NCI-H446 treated with DMSO at 0.1 percent for 48 hours (cell line): ENCODE data around the gene LMF1.
"Not testable (repeated sequence)": the region's sequence is repeated elsewhere in the genome, so short reads cannot be mapped to it uniquely, and the experiment has no call there.

Experiments
- DNase-seq: peaks from one replicate; lab custom pipeline; 2025; lab: John Stamatoyannopoulos, UW

Gene LMF1

DNA sequence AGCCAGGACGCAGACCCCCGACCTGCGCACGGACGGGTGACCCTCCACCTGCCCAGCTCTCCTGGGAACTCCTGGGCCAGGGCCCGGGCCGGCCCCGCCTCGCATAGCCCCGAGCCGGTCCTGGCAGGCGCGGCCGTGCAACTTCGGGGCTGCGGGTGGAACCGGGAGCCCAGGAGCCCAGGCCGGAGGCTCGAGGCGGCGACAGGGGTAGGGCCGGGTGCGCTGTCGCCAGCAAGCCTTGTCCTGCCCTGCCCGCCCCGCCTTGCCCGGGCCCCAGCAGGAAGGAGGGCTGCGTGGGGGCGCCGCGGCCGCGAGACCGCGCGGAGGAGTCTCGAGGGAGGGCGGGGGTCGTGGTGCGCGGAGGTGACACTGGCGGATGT lies 408 bp downstream of the LMF1 start:
- no peak for DNase-seq

DNA sequence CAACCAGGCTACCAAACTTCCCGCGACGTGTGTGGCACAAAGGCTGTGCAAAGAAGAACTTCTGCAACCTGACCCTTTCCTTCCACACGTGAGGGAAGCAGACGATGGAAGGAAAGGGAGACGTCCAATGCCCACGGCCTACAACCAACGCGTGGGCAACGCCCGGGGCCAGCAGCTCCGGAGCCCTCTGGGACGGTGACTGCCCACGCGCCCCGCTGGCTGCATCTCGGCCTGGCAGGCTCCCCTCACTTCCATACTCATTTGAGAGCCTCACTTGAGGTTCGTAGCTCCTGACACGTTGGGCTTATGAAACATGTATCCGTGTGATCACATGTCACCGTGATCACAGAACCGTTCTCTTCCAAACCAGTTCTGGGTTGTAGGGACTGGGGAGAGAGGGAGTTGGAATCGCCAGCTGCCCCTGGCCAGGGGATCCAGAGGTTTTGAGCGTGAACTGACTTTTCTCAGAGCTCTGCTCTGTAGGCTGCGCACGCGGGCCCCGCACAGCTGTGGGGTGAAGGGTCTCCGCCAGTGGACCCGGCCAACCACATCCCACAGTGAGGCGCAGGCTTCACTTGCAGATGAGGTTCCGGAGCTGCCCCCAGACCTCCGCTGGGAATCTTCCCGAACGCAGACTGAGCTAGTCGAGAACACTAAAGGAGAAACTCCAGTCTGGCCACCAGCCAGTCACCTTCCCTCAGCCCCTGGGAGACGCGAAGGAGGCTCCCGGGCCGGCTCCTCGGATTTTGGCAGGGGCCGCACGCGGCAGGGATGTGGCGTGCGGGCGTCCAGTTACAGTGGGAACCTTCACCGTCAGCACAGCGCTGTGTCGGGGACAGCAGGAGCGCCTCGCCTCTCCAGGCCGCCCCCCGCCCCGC lies 1.0 kb downstream of the LMF1 start:
- DNase-seq: no peak

DNA sequence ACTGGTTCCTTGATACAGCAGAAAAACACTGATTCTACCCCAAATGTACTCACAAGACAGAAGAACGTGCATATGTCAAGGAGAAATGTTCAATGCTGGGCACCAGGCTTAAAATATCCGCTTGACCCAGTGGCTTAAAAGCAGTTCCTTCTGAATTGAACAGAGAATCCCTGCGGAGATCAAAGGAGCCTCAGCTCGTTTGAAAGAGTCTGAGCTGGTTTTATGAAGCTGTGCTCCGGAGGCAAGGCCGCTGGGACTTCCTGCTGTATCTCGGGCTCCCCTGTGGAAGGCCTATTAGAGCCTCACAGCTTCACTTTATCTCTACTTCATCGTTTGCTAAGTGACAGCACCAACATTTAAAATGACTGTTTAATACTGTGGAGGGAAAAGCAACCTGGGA lies 2.2 kb downstream of the LMF1 start:
- DNase-seq: no peak

DNA sequence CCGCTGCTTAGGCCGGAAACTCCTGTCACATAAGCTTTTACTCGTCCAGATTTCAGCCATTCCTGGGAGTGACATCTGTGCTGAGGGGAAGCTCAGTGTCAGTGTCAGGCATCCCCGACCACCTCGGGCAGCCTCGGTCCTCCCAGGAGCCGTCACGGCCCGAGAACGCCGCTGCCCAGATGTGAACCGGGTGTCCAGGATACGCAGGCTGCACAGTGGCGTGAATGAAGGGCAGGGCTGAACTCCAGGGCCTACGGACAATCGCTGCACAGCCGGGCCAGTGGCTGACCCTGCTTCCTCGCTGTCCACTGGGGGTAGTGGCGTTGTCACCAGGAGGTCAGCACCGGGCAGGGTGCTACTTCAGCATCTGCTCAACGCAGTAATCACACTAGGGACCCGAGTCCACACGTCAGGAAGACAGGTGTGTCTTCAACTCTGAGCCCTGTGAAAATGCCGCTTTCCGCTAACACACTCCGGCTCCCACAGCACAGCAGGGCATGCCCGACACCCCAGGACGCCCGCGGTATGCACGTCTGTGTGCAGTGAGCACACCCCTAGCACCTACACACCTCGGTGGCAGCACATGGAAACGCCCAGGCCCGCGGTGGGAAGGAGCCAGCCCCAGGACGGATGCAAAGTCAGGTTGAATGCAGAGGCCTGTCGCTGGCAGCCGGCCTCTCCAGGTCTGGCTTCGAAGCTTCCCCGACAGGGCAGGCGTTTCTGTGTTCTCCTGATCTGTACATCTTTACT lies 3.1 kb downstream of the LMF1 start:
- no peak for DNase-seq

DNA sequence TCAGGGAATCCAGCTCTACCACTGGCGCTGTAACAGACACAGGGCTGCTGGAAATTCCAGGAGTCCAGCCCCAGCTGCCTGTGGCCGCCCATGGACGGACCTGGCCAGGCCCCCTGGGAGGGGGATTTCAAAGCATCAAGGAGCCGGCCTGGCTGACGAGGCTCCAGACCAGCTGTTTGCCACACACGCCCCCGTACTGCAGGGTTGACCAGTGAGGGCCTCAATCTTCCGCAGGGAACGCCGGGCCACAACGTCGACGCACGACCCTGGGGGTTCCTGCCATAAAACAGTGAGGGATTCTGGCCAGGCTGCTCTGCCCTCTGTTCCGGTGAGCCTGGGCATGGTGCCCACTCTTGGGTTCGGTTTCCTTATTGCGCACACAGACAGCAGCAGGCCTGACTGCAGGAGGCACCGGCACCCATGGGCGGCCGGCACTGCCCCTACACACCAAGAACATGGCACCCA lies 3.7 kb downstream of the LMF1 start:
- DNase-seq: no peak

DNA sequence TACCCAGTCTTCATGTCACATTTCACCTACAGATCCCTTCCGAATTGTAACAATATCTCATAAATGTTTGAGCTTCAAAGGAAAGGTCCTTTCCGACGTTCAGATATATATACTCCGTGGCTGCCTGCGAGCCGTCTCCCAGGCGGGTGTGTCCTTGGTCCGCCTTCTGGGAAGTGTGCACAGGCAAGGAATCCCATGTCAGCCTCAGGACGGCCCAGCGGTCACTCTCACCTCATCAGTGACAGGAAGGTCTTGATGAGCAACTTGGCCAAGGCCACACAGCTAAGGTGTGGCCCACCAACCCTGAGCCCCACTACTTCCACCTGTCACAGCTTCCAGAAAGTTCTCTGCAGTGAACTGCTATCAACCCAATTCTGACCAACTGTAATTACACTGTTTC lies 4.3 kb downstream of the LMF1 start:
- no peak for DNase-seq

DNA sequence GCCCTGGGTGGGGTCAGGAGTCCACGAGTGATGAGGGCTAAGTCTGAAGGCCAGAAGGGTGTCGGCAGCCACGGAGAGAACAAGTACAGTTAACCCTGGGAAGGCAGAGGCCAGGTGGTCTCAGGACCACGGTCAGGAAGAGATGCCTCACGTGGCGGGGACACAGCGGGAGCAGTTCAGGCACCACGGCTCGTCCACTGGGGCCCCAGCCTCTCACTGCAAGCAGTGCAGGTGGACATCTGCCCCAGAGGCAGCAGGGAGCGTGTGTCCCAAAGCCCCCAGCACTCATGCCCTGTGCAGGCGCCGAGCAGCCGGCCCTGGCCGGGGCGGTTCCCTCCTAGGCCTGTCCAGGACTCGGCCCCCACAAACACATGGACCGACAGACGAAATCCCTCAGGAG lies 4.7 kb downstream of the LMF1 start:
- no peak for DNase-seq

DNA sequence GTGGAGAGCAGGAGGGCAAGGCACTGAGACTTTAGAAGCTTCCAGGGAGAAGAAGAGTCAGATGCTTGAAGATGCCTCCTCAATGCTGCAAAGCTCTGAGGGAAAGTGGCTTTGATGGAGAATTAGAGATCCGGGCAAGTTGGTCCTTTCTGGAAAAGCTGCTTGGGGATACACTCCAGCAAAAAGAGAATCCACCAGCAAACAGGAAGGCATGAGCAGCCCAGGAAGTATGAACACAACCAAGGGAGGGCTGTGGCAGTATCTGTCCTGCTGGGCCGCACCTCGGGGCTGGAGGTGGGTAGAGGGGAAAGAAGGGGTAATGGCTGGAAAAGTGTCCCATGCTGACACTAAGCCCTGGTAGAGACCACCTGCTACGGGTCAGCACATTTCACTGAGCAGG lies 5.3 kb downstream of the LMF1 start:
- DNase-seq: no peak

DNA sequence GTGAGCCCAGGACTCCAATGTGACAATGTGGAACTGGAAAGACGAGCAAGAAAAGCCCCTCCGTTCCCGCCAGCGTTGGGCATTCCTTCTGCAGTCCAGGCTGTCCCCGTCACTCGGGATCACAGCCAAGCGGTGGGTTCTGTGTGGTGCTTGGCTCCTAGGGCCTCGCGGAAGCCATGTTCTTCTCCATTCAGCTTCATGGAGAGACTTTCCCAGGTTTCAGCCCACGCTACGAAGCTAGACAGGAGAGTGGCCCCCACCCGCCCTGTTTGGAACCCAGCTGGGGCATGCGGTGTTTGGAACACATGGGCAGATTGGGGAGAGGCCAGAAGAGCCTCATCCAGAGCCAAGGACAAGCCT lies 5.8 kb downstream of the LMF1 start:
- no peak for DNase-seq

DNA sequence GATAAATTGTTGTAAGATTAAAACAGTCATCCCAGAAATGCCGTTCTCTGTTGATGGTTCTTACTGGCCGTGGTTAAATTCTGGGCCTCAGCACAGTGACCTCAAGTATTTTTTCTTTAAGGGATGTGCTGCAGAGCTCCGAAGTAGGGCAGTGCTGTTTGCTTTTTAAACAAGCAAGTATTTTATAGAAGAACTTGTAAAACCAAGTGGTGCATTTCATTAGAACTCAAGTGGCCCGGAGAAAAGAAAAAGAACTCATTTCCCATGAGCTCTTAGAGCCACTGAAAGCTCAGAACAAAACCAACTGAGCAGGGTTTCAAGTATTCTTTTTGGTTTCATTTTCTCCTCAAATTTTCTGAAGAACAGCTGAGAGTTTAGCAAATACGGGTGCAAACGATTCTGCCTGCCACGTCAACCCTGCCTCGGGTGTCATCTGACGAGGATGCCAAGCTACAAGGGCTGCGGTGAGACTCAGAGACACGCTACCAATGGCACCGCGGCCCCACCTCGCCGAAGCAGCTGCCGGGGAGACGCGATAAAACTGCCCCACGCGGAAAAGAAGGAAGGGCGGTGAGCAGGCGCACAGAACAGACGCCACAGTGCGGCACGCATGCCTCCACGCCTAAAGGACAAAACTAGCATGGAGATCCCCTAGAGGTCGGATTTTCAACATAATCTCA lies 6.3 kb downstream of the LMF1 start:
- DNase-seq: no peak

DNA sequence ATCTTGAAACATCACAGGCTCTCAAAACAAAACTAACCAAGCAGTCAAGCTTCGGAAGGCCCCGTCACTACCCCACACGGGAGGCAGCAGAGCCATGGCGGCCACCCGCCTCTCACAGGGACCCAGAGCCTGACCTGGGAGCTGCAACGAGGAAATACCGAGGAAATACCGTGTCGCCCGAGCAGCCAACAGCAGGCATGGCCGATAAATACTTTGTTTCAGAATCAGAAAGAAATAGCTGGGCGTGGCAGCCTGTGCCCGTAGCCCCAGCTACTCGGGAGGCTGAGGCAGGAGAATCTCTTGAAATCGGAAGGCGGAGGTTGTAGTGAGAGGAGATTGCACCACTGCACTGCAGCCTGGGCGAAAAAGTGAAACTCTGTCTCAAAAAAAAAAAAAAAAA lies 6.9 kb downstream of the LMF1 start:
- no peak for DNase-seq

DNA sequence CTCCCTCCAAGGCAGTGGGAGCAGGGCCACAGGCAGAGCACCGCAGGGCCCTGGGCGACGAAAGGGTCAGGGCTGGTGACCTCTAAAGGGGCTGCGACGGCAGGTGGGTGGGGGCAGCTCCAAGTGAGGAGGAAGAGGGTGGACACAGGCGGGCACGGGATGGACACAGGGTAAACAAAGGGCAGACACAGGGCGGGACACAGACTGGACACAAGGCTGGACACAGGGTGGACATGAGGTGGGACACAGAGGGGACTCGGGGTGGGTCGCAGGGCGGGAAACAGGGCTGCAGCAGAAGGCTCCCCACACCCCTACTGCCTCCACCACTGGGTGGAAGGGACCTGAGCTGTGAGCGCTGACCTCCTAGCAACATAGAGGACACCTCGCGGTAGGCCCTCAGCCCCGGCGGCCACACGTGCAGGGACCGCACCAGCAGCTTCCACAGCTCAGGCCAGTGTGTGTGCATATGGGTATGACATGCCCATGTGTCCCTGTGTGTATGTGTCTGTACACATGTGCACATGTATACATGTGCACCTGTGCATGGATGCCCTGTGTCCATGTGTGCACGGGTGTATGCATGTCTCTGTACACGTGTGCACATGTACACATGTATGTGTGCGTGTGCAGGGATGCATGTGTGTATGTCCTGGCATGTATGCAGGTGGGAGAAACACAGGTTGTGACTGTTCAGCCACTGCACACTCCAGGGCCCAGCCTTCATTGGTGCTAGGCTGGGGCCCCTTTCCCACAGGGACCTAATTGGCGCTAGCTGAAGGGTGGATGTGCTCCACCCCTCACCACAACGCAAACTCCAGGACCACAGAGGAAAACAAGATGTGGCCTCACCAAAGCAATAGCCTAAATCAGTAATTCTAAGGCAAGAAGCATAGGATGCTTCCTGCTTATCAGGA lies 7.6 kb downstream of the LMF1 start:
- no peak for DNase-seq

DNA sequence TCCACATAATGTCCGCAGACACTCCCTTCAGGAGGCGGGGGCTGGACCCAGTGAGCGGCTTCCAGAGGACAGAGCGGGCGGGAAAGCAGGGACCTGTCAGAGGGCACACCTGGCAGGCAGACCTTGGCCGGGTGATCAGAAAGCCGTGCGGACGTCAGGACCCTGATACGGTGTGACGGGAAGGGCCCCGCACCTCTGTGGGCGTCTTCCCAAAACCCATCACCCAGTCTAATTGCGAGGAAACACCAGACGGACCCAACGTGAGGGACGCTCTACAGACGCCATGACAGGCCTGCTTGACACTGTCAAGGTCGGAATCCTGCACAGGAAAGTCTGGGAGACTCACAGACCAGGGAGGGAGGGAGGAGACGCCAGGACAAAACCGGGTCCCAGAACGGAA lies 8.4 kb downstream of the LMF1 start:
- no peak for DNase-seq

DNA sequence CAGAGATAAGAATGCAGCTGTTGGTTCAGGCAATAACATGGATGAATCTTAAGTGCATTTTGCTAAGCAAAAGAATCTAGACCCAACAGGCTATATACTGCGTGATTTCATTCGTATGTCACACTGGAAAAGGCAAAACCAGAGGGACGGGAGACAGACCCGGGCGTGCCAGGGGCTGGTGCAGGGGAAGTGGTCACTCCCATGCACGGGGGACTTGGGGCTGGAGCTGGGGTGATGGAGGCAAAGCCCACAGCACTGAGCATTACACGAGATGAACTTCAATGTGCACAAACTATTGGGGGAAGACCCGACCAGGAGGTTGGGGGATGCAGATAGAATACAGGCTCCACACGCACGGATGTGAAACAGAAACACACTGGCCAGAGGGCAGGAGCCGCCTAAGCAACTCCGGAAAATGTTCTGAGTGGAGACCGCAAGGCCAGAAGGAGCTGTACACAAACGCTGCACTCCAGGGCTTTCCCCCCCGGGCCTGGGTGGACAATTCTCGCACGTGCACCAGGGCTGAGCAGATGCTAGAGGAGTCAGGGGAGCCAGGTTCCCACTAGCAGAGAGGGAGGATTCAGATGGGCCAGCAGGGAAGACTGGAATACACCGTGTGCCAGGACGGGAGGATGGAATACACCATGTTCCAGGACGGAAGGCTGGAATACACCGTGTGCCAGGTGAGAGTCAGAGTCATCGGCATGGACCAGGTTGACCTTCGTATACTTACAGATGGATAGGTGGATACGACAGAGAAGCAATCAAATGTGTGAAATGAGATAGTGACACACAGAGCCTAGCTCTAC lies 11.3 kb downstream of the LMF1 start:
- DNase-seq: no peak

DNA sequence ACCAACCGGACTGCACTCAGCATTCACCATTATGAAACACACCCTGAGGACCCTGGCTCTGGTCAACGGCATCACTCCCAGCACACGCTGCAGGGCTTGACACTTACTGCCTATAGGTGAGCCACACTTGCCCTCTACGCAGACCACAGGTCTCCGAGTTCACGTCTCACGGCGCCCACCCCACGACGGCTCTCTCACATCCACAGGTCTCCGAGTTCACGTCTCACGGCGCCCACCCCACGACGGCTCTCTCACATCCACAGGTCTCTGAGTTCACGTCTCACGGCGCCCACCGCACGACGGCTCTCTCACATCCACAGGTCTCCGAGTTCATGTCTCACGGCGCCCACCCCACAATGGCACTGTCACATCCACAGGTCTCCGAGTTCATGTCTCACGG lies 15.0 kb downstream of the LMF1 start:
- DNase-seq: not testable (repeated sequence)

DNA sequence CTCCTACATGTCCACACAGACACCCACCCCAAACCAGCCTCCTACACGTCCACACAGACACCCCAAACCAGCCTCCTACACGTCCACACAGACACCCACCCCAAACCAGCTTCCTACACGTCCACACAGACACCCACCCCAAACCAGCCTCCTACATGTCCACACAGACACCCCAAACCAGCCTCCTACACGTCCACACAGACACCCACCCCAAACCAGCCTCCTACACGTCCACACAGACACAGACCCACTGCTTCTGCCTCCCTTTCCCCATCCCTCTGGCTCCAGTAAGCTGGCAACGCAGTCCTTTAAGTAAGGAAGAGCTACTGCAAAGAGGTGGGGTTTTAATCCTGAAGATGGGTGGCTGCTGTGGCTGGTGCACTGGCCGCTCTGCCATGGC lies 17.0 kb downstream of the LMF1 start:
- DNase-seq: not testable (repeated sequence)

DNA sequence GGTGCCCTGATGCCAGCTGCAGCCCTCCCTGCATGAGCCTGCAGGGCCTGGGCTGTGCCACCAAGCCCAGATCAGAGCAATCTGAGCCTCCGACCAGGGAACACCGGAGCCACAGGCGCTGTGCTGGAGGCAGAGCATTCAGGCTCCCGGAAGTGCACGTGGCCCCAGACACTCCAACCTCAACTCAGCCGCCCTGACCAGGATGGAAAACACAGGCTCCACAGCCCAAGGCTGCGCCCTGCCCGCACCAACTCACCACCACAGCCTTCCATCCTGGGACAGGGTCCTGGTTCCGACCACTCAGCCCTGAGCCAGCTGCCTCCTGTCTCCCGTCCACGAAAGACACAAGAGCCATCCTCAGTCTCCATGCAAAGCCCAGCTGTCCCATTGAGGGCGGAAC lies 18.5 kb downstream of the LMF1 start:
- no peak for DNase-seq

DNA sequence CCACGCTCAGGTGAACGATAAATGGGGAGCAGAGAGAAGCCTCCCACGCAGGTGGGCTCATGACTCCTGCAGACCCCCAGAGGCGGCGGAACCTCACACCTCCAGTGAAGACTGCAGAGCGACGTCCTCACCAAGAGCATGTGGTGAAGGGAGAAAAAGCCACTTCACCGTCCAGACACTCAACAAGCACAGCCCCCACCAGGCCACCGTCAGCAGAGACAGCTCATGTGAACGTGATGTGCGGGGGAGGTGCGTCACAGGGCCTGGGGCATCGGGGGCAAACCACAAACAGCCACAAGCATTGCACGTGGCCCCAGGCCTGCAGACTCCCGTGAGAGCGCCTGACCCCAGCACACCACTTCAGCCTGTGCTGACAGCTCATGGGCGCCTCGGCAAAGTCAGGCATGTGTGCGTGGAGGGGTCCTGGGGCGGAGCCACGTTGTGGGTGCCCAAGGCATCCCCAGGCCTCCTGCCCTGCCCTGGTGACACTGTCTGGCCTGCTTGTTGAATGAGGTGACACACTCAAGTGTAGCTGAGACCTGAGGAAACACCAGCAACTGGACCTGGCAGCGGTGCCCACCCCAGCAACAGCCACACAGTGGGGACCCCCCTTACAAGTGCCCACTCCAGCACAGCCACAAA lies 19.0 kb downstream of the LMF1 start:
- DNase-seq: no peak

DNA sequence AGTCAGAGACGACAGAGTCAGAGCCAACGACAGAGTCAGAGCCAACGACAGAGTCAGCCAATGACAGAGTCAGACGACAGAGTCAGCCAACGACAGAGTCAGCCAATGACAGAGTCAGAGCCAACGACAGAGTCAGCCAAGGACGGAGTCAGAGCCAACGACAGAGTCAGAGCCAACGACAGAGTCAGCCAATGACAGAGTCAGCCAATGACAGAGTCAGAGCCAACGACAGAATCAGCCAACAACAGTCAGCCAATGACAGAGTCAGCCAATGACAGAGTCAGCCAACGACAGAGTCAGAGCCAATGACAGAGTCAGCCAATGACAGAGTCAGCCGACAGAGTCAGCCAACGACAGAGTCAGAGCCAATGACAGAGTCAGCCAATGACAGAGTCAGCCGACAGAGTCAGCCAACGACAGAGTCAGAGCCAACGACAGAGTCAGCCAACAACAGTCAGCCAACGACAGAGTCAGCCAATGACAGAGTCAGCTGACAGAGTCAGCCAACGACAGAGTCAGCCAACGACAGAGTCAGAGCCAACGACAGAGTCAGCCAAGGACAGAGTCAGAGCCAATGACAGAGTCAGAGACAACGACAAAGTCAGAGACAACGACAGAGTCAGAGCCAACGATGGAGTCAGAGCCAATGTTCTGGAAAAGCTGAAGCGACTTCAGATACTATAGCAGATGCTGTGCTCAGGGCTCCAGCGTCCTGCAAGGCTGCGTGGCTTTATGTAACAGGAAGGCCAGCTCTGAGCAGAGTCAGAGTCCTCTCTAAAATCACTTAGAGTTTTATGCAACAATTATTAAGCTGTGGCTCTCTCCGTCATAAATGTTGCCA lies 19.8 kb downstream of the LMF1 start:
- DNase-seq: not testable (repeated sequence)

DNA sequence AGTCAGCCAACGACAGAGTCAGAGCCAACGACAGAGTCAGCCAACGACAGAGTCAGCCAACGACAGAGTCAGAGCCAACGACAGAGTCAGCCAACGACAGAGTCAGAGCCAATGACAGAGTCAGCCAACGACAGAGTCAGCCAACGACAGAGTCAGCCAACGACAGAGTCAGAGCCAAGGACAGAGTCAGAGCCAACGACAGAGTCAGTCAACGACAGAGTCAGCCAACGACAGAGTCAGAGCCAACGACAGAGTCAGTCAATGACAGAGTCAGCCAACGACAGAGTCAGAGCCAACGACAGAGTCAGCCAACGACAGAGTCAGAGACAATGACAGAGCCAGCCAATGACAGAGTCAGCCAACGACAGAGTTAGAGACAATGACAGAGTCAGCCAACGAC lies 22.0 kb downstream of the LMF1 start:
- DNase-seq: not testable (repeated sequence)
